HuH-7 (cell line): ENCODE measurements around the gene CAVIN4.

ENCODE experiments used
- DNase-seq: peaks from one replicate; pipeline ENCODE4 v3.0.0; 2011; ENCODE audit warnings: low spot score

Gene CAVIN4

DNA sequence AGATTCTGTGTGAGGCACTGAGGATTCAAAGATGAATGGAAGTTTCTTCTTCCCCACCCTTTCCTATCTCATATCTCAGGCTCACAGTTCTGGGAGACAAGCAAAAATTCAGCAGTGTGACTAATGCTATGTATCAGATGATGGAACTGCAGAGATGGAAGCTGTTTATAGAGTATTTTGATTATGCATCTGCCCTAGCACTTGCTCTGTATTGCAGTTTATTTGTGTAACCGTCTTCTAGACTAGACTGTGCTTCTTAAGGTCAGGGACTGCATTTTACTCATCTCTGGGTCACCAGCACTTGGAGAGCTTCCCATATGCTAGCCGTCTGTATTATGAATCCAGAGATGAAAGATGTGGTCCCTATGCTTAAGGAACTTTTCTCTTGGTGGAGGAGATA, 12.6 kb downstream of the CAVIN4 start:
- no peak for DNase-seq

DNA sequence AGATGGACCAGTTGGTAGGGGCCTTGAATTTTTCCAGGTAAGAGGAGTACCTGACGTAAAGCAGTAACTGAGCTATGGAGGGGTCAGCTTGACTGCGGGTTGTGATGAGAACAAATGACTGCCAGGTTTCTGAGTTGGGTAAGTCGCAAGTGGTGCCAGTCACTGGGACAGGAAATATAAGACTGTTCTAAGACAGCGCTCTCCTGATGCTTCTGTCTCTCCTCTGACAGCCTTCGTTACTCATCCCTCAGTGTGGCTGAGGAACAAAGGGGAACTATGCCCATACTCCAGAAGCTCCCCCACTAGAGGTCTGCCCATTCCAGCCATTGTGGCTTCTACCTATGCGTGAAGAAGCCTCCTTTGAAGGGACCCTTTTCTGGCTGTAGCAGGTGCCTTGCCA, 13.3 kb downstream of the CAVIN4 start:
- DNase-seq = no peak

DNA sequence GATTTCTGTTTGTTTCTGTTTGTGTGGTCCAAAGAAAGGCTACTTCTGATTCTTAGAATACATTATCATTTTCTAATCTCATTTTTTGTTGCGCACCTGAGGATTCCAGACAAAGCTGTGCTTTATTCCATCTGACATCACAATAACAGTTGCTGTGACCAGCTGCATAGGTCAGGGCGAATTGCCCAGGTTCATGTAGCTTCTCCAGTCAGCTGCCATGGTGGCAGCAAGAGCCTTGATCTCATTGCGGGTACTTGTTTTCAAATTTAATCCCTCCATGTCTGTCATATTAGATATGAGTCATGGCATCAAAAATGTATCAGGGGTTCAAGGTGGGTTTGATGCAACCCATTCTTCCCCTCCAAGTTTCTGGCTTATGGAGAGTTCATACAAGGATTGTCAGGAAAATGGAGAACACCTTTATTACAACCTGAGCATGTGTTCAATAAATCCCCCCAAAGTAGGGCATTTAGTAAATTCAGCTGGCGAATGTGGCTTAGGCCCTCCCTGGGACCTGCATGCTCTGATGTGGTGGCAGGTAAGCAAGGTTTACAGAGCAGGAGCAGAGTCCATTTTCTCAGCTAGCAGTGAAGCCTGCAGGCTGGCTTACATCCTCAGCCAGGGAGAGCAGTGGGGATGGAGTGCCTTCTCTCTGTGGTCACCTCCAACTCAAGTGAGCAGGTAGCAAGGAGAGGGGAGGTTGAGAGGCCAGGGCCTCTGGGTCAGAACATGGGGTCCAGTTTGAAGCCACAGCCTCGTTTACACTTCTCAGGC, 13.9 kb downstream of the CAVIN4 start:
- DNase-seq = no peak

DNA sequence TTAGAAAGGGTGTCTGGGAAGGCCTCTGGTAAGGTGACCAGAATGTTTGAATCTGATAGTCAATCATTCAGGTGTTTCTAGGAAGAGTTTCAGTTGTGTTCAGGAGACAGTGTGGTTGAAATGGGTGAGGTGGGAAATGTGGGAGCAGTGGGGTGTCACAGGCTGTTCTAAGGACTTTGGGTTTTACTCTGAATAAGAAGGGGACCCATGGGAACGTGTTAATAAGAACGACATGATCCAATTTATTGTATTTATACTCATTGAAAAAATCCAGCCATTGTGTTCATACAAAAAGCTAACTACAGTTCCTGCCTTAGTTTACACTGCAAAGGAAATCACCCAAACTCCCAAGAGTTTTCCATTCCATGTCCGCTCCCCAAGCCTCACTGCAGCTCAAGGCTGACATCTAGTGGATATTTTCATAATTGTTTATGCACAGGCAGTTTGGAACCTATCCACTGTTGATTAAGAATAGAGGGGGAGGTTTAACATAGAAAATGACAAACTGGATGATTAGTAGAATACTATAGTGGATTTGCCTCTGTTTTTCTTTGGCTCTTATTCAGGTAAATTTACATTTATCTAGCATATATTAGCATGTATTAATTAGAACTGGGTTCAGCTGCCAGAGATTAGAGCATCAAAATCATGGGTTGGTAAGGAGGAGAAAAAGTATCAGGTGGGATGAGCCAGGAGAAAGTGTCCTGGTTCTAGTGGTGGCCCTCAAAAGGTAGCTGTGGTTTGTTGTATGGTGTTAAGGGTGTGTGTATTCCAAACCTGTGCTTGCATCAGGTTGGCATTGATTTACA, 17.7 kb downstream of the CAVIN4 start:
- DNase-seq = peak; percentile 42

GRCh38 chr9:100597236-100597635, 19.4 kb downstream of the CAVIN4 start:
- DNase-seq = no peak

GRCh38 chr9:100598641-100599145, 20.8 kb downstream of the CAVIN4 start:
- peak; percentile 72 for DNase-seq

DNA sequence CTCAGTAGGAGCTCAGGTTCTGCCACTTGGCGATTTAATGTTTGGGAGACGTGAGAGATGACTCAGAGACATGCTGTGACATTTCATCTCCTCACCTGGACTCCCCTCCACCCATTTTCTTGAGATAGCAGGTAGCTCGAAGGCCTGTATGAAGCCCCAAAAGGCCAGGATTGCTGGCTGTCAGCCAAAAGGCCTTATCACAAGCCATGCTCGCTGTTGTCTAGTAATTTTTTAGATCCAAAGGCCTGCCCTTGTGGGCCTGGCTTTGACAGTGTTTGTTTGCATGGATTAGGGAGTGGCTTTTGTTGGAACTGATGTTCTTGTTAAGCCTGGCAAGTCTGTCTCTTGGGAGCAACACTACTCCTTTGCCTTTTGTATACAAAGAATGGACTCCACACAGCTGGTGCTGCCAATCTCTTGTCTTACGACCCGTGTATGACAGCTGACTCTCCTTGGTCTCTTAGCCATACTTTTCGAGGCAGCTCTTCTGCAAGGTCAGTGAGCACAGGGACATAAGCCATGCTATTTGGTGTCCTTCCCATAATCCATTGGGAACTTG, 22.7 kb downstream of the CAVIN4 start:
- no peak for DNase-seq

DNA sequence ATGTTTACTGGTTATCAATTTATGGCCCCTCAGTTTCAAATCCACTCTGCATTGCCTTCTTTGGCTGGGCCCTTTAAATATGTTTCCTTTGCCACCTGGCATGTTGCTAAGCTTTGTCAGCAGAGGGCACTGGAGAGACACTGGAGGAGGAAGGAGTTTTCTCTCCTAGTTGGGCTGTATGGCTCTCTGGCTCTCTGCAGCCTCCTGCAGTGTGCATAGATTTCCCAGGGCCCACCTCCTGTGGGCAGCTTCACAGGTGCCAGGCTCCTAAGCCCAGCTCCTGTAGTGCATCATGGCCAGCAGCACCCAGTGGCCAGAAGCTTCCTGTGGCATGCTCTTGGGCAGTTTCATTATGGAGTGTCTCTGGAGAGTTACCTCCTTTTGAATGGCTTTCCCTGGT, 23.3 kb downstream of the CAVIN4 start:
- DNase-seq = peak; percentile 60

DNA sequence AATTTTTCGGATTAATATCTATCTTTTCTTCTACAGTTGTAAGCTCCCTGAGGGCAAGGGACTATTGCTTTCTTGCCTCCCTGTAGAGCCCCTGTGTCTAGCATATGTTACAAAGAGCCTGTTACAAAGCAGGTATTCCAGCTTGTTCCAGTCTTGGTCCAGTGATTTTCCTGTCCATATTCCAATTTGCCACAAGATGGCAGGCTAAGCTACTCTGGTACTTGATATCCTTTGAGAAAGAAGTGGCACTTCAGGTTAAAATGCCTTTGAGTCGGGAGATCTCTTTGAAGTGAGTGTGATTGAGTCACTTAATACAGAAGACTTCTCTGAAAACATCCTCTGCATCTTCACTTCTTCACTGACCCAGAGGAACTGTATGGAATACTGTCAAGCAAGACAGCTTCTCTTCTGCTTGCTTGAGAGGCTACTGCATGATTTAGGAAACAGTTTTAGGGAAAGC, 24.5 kb downstream of the CAVIN4 start:
- DNase-seq = peak; percentile 44

GRCh38 chr9:100605405-100605804, 27.5 kb downstream of the CAVIN4 start:
- DNase-seq = no peak

DNA sequence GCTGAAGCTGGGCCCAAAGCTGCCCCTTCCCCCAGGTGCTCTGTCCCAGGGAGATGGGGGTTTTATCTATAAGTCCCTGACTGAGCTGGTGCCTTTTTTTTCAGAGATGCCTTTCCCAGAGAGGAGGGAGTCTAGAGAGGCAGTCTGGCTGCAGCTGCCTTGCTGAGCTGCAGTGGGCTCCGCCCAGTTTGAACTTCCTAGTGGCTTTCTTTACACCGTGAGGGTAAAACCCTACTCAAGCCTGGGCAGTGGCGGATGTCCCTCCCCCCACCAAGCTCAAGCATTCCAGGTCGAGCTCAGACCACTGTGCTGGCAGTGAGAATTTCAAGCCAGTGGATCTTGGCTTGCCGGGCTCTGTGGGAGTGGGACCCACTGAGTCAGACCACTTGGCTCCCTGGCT, 41.3 kb downstream of the CAVIN4 start:
- DNase-seq = no peak

GRCh38 chr9:100619665-100620064, 41.8 kb downstream of the CAVIN4 start:
- no peak for DNase-seq

DNA sequence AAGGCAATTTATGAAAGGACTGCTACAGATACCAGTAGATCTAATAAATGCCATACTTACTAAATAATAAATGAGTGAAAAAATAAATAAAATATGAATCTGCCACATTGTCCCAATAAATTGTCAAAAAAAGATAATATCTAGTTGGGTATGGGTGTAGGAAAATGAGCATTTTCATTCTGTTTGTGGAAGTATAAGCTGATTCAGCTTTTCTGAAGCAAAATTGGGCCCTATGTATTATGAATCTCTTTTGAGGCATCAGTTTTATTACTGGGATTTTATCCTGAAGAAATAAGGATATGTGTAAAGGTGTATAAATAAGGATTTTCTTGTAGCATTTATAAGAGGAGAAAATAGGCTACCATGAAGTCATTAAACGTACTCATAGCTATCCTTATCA, 46.1 kb downstream of the CAVIN4 start:
- DNase-seq = no peak

- no peak for DNase-seq
Measured at GRCh38 chr9:100626949-100627348, 49.1 kb downstream of the CAVIN4 start.

GRCh38 chr9:100637787-100638186, 59.9 kb downstream of the CAVIN4 start:
- no peak for DNase-seq
